HepG2 (cell line): ENCODE data around the gene LDB3. TPM values are rescaled to one million over a fixed set of nuclear protein-coding genes. Genes with fewer than 3 reads are reported as not detected.

Source experiments
- ATAC-seq: fragments of 200-7000 bp; cut with Tn5 transposase; 3 replicates; pipeline ENCODE4 v1.9.1; 2020; ENCODE audit warnings: mild to moderate bottlenecking, moderate library complexity
- BruUV-seq: library from RNA; stranded (reverse); fragments of 400-500 nt; replicated peaks from 2 replicates; lab custom pipeline; 2021; lab: Mats Ljungman, UMichigan
- CTCF ChIA-PET: fragments of 300-600 bp; formaldehyde crosslinking; extraction: SDS; loops from one replicate; lab custom pipeline; 2021; ENCODE audit warnings: low total read pairs, inconsistent platforms, low intra/inter-chr PET ratio; lab: Yijun Ruan, JAX
- POLR2A ChIA-PET: fragments of 350-600 bp; sonication (Branson Sonifier 250); formaldehyde crosslinking; loops from one replicate; lab custom pipeline; 2020; ENCODE audit warnings: antibody characterized with exemption, inconsistent platforms; lab: Yijun Ruan, JAX
- DNase-seq: peaks from one replicate; pipeline ENCODE4 v3.0.0-alpha.2; 2015; ENCODE audit warnings: low spot score
- FAIRE-seq: peaks from 3 replicates; lab custom pipeline; 2011; peaks lifted over from hg19 to GRCh38; lab: Jason Lieb, UNC
- H2AFZ ChIP-seq: one replicate; pipeline ENCODE4 v1.6.1; 2011; ENCODE audit warnings: low read length, inconsistent platforms
- H3K27ac ChIP-seq: fragments of 300-600 bp; 3 replicates; pipeline ENCODE4 v1.8.0; 2011; ENCODE audit warnings: mixed run types, mild to moderate bottlenecking, mixed read lengths, low read length, inconsistent platforms; ENCODE audit not compliant: insufficient read depth; ENCODE audit errors: extremely low read length
- H3K27me3 ChIP-seq, 2 experiments: fragments of 200-600 bp in 1 of 2; 2 replicates in 1 of 2; 3 replicates in 1 of 2; pipeline versions ENCODE4 v1.6.0 to v1.8.0; 2011; ENCODE audit warnings: low read length in 2 of 2, mild to moderate bottlenecking in 2 of 2, moderate library complexity in 2 of 2, inconsistent platforms in 1 of 2; ENCODE audit not compliant: insufficient read depth in 2 of 2, control insufficient read depth in 1 of 2
- H3K36me3 ChIP-seq, 2 experiments: fragments of 200-600 bp in 1 of 2; replicated peaks in 1 of 2; 2 replicates in 1 of 2; 3 replicates in 1 of 2; pipeline versions ENCODE4 v1.5.1 to v1.8.0; 2011; ENCODE audit warnings: low read length in 2 of 2, inconsistent platforms in 1 of 2; ENCODE audit not compliant: insufficient read depth in 2 of 2, control insufficient read depth in 1 of 2
- H3K4me1 ChIP-seq: 2 replicates; pipeline ENCODE4 v1.5.1; 2012; ENCODE audit warnings: low read length, inconsistent platforms; ENCODE audit not compliant: insufficient read depth
- H3K4me2 ChIP-seq: 2 replicates; pipeline ENCODE4 v1.6.0; 2011; ENCODE audit warnings: low read depth, low read length, inconsistent platforms
- H3K4me3 ChIP-seq, 3 experiments: fragments of 200-600 bp in 1 of 3; sonication (generic), shearing (Covaris generic) in 1 of 3; replicated peaks in 1 of 3; 2 replicates each; pipeline ENCODE4 v1.5.1; 2011 to 2016; ENCODE audit warnings: low read length in 3 of 3, inconsistent platforms in 2 of 3, low read depth in 2 of 3, mild to moderate bottlenecking in 2 of 3, control low read depth in 1 of 3, mixed read lengths in 1 of 3; ENCODE audit not compliant: insufficient read depth in 1 of 3
- H3K79me2 ChIP-seq: one replicate; pipeline ENCODE4 v1.6.1; 2011; ENCODE audit warnings: low read length, inconsistent platforms; ENCODE audit not compliant: insufficient read depth
- H3K9ac ChIP-seq: 2 replicates; pipeline ENCODE4 v1.6.0; 2011; ENCODE audit warnings: mild to moderate bottlenecking, low read depth, low read length, inconsistent platforms; ENCODE audit not compliant: insufficient read depth
- H3K9me3 ChIP-seq: 2 replicates; pipeline ENCODE4 v1.5.1; 2012; ENCODE audit warnings: mild to moderate bottlenecking, low read length
- H4K20me1 ChIP-seq: 2 replicates; pipeline ENCODE4 v1.6.0; 2011; ENCODE audit warnings: inconsistent platforms, mild to moderate bottlenecking, low read length, moderate library complexity; ENCODE audit not compliant: insufficient read depth
- ARHGAP35 ChIP-seq: sonication (generic); formaldehyde crosslinking; IDR thresholded peaks from 2 replicates; pipeline ENCODE4 v1.9.0; 2022; ENCODE audit warnings: mild to moderate bottlenecking, inconsistent platforms, moderate library complexity, missing genetic modification reagents, borderline replicate concordance
- ATM ChIP-seq: fragments of 450-650 bp; IDR thresholded peaks from 2 replicates; pipeline ENCODE4 v1.7.1; 2017; ENCODE audit warnings: mild to moderate bottlenecking, borderline replicate concordance
- SKI ChIP-seq: fragments of 450-650 bp; IDR thresholded peaks from one replicate; pipeline ENCODE4 v1.6.1; 2018; ENCODE audit warnings: mild to moderate bottlenecking; ENCODE audit not compliant: partially characterized antibody
- TBX3 ChIP-seq: fragments of 450-650 bp; IDR thresholded peaks from 2 replicates; pipeline ENCODE4 v1.6.1; 2017; ENCODE audit warnings: antibody characterized with exemption, mild to moderate bottlenecking, inconsistent platforms, borderline replicate concordance
- ZNF280B ChIP-seq: sonication (generic); formaldehyde crosslinking; IDR thresholded peaks from 2 replicates; pipeline ENCODE4 v1.5.0; 2020; ENCODE audit warnings: missing genetic modification reagents, mild to moderate bottlenecking, borderline replicate concordance
- ZNF333 ChIP-seq: sonication (generic); formaldehyde crosslinking; IDR thresholded peaks from 2 replicates; pipeline ENCODE4 v1.4.0; 2020; ENCODE audit warnings: mild to moderate bottlenecking, missing genetic modification reagents, borderline replicate concordance
- ZNF432 ChIP-seq: sonication (generic); formaldehyde crosslinking; IDR thresholded peaks from 2 replicates; pipeline ENCODE4 v1.5.0; 2020; ENCODE audit warnings: missing genetic modification reagents, mild to moderate bottlenecking, borderline replicate concordance
- ZNF646 ChIP-seq: sonication (generic); formaldehyde crosslinking; IDR thresholded peaks from 2 replicates; pipeline ENCODE4 v1.9.0; 2021; ENCODE audit warnings: mild to moderate bottlenecking, missing genetic modification reagents
- ZNF713 ChIP-seq: sonication (generic); formaldehyde crosslinking; IDR thresholded peaks from 2 replicates; pipeline ENCODE4 v1.4.0; 2020; ENCODE audit warnings: mild to moderate bottlenecking, missing genetic modification reagents
- ZNF768 ChIP-seq: sonication (generic); formaldehyde crosslinking; IDR thresholded peaks from 2 replicates; pipeline ENCODE4 v1.4.0; 2020; ENCODE audit warnings: missing genetic modification reagents
- WGBS: methylation state at CpG from one replicate; pipeline ENCODE4 v1.1.6; 2017; ENCODE audit warnings: low lambda C conversion rate; 5-methylcytosine and 5-hydroxymethylcytosine counted together
- in situ Hi-C: cut with HindIII; loops from 2 replicates; pipeline ENCODE4 v1.10.0; 2017; ENCODE audit warnings: low pct_unique_long_range_greater_than_20kb; ENCODE audit not compliant: extremely low pct_ligation_motif_present
- intact Hi-C: fragments of 100-400 bp; cut with micrococcal nuclease; formaldehyde crosslinking; loops from one replicate; pipeline ENCODE4 v1.10.0; 2022; ENCODE audit not compliant: unreplicated experiment
- polyA plus RNA-seq, 8 experiments: library from polyadenylated mRNA; depleted of rRNA in 3 of 8; stranded (reverse) in 7 of 8; unstranded in 1 of 8; fragments of >200 nt; fragmentation: Illumina TruSeq in 4 of 8; extraction: Trizol in 4 of 8; gene quantifications; 2 replicates each; pipeline versions ENCODE4 v1.2.1 to v1.2.3, GENCODE V29; 2011 to 2016; ENCODE audit warnings: low read depth in 4 of 8, missing spikeins in 1 of 8, mixed read lengths in 1 of 8; ENCODE audit not compliant: insufficient read depth in 1 of 8
- total RNA-seq, 5 experiments: library from RNA; depleted of rRNA; stranded (reverse); fragments of >200 nt; fragmentation: Illumina TruSeq; extraction: Trizol; gene quantifications; 2 replicates each; pipeline ENCODE4 v1.2.3, GENCODE V29; 2016; ENCODE audit warnings: low read depth in 1 of 5

LDB3 gene
- total and polyA plus RNA-seq, 2 of the 13 experiments (the other 11 are each of a cell fraction or from before 2014, with no cell fraction given): not detected

- no peak overlapping the region for H2AFZ ChIP-seq
- in situ Hi-C loops (no loop called here), intact Hi-C loops (no loop called here)
- WGBS: 19% methylated on average over 5 of the region's 16 CpGs
- H3K27ac ChIP-seq: no peak overlapping the region
- FAIRE-seq (no peak), DNase-seq (no peak), ATAC-seq (no peak)
- no peaks in the 10 kb centered on the region for H4K20me1 ChIP-seq
- H3K9ac ChIP-seq: no peak overlapping the region
- no TSS peak for BruUV-seq
- H3K4me3 ChIP-seq: no peak overlapping the region
- ChIA-PET CTCF (no interaction called here), POLR2A (no interaction called here)
- no peaks in the 10 kb centered on the region for H3K36me3 ChIP-seq
- peaks cover 8 to 39% of the 10 kb centered on the region in 2 experiments; a peak in 3 of 5 replicates for H3K27me3 ChIP-seq
- no peaks in the 10 kb centered on the region for H3K9me3 ChIP-seq
- TF ChIP-seq ZNF713 (CRISPR knock-in tag) (no peak), ATM (no peak), ZNF280B (CRISPR knock-in tag) (no peak), ARHGAP35 (CRISPR knock-in tag) (no peak), ZNF768 (CRISPR knock-in tag) (no peak), ZNF646 (no peak), ZNF333 (CRISPR knock-in tag) (no peak), SKI (no peak), ZNF432 (CRISPR knock-in tag) (no peak), TBX3 (no peak)
- H3K4me1 ChIP-seq: no peaks in the 10 kb centered on the region
- H3K79me2 ChIP-seq: no peaks in the 10 kb centered on the region
- no peak overlapping the region for H3K4me2 ChIP-seq
These were observed 16.5 kb upstream of the LDB3 start for GRCh38 chr10:86651631-86652331.
